Neural cell (in vitro differentiated cells): ENCODE data around the gene FOXO3.

Experiments
- CTCF ChIP-seq: fragments of 450-650 bp; IDR thresholded peaks from 2 replicates; pipeline ENCODE4 v1.5.1; 2014; ENCODE audit warnings: antibody characterized with exemption, mild to moderate bottlenecking, moderate library complexity; ENCODE audit not compliant: poor library complexity, severe bottlenecking
- EP300 ChIP-seq: fragments of 450-650 bp; conservative IDR thresholded peaks from 2 replicates; pipeline ENCODE4 v1.6.1; 2014; ENCODE audit warnings: antibody characterized with exemption, mild to moderate bottlenecking, moderate library complexity; ENCODE audit not compliant: poor library complexity, severe bottlenecking
- EZH2 ChIP-seq: fragments of 200-600, 300-800 bp; shearing (Covaris generic), sonication (generic); IDR thresholded peaks from 2 replicates; pipeline ENCODE4 v1.6.1; 2014; ENCODE audit warnings: antibody characterized with exemption, low read length, borderline replicate concordance, mild to moderate bottlenecking; ENCODE audit not compliant: insufficient read depth, poor library complexity, severe bottlenecking
- RAD21 ChIP-seq: fragments of 450-650 bp; conservative IDR thresholded peaks from 2 replicates; pipeline ENCODE4 v1.6.1; 2014; ENCODE audit warnings: antibody characterized with exemption, mild to moderate bottlenecking, moderate library complexity
- REST ChIP-seq: IDR thresholded peaks from 2 replicates; pipeline ENCODE4 v1.6.1; 2012; ENCODE audit warnings: borderline replicate concordance
- SMC3 ChIP-seq: fragments of 450-650 bp; conservative IDR thresholded peaks from 2 replicates; pipeline ENCODE4 v1.6.1; 2014; ENCODE audit warnings: antibody characterized with exemption, mild to moderate bottlenecking, moderate library complexity; ENCODE audit not compliant: poor library complexity

- TF ChIP-seq REST (no peak), CTCF (no peak), SMC3 (no peak), EP300 (no peak), EZH2 (no peak), RAD21 (no peak)
Measured at GRCh38 chr6:108711826-108712225, 151.1 kb downstream of the FOXO3 start.
